Prostate gland (tissue), 2 donors: ENCODE measurements around the gene KRT86.

ENCODE experiments used
- POLR2AphosphoS5 ChIP-seq: sonication (generic); formaldehyde crosslinking; IDR thresholded peaks from one replicate; pipeline ENCODE4 v1.6.1; 2017; ENCODE audit warnings: antibody characterized with exemption
- TF ChIP-seq, protein P1 (sequence below), 4 experiments: fragments of 200-600 bp in 2 of 4; fragments of 450-650 bp in 2 of 4; sonication (generic) in 2 of 4; IDR thresholded peaks; 1 replicate in 3 of 4; 2 replicates in 1 of 4; pipeline ENCODE4 v1.5.1; 2016 to 2019; ENCODE audit warnings: antibody characterized with exemption in 4 of 4, mild to moderate bottlenecking in 2 of 4, moderate library complexity in 2 of 4

DNA sequence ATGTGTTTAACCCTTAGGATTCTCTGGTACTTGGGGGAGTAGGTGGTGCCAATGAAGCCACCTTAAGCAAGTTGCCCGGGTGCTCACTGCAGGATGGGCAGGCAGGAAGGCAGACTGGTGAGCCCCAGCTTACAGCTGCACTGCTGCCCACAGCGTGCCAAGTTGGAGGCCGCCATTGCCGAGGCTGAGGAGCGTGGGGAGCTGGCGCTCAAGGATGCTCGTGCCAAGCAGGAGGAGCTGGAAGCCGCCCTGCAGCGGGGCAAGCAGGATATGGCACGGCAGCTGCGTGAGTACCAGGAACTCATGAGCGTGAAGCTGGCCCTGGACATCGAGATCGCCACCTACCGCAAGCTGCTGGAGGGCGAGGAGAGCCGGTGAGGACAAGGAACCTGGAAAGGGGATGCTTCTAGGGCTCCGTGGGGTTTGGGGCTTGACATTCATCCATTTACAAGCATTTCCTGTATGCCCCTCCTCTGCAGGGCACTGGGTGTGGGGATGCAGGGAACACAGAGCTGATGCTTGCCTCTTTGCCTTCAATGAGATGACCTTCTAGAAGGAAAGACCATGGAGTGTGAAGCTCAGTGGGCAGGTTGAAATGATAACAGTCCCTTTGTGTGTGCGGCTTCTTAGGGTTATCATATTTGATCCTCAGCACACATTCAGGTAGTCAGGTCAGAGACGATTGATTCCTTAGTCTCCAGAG, 29.0 kb upstream of the KRT86 start:
- TF ChIP-seq, protein P1, sequence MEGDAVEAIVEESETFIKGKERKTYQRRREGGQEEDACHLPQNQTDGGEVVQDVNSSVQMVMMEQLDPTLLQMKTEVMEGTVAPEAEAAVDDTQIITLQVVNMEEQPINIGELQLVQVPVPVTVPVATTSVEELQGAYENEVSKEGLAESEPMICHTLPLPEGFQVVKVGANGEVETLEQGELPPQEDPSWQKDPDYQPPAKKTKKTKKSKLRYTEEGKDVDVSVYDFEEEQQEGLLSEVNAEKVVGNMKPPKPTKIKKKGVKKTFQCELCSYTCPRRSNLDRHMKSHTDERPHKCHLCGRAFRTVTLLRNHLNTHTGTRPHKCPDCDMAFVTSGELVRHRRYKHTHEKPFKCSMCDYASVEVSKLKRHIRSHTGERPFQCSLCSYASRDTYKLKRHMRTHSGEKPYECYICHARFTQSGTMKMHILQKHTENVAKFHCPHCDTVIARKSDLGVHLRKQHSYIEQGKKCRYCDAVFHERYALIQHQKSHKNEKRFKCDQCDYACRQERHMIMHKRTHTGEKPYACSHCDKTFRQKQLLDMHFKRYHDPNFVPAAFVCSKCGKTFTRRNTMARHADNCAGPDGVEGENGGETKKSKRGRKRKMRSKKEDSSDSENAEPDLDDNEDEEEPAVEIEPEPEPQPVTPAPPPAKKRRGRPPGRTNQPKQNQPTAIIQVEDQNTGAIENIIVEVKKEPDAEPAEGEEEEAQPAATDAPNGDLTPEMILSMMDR (IDR thresholded peaks at IDR 0.05), result no peak
- no peak for TF ChIP-seq POLR2AphosphoS5
